ENCODE measurements around the gene TEX9.
A peak's percentile ranks its signal among the peaks of the same experiment; 100 is the strongest.
"Not testable (repeated sequence)": the region's sequence is repeated elsewhere in the genome, so short reads cannot be mapped to it uniquely, and the experiment has no call there.

TEX9 gene

DNA sequence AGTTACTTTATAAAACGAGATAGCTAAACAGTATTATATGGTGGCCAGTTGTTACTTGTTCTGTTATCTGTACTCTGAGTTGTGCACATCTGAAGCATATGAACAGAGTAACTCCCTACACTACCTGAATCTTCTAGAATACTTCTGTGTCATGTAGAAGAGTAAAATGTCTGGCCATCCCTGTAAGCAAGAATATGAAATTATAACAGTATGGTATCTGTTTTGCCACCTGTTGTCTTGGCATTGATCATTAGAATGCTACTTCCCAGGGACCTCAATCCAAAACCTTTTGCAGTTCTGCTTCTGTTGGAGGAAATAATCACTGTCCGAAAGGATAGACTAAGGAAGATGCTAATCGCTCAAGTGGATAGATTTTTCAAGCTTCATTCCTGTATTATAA lies 1.9 kb downstream of the TEX9 start:
- peak; percentile 7 for DNase-seq

DNA sequence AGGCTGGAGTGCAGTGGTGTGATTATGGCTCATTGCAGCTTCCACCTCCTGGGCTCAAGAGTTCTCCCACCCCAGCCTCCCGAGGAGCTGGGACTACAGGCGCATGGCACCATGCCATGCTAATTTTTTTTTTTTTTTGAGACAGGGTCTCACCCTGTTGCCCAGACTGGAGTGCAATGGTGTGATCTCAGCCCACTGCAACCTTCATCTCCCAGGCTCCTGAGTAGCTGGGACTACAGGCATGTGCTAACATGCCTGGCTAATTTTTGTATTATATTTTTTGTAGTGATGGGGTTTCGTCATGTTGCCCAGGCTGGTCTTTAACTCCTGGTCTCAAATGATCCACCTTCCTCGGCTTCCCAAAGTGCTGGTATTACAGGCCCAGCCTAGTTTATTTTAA lies 4.0 kb downstream of the TEX9 start:
- DNase-seq = no peak

DNA sequence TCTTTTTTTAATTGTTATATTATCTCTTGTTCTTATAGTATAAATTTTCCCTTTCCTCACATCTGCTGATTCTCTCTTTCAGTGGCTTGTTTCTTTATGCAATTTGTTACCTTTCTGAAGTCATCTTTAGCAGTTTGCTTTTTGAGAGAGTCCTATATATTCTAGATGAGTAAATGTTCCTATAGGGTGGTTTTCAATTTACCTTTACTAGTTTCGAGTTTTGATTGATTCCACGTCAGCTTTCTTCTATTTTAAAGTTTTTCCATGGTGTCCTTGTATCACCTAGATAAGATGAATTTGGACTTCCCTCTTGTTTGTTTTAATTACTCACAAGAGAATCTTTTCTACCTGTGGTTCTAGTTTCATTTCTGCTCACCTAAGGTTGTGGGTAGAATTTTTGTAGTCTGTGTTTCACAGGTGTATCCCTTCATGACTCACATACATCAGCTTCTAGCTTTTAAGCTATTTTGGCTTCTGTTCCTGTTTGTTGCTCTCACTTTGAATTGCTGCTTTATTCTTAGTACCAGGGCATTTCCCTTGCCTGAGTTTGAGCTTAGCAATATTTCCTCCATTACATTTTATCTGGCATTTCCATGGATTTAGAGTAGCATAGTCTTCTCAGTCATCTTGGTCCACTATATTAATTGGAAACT lies 6.4 kb downstream of the TEX9 start:
- no peak for DNase-seq

DNA sequence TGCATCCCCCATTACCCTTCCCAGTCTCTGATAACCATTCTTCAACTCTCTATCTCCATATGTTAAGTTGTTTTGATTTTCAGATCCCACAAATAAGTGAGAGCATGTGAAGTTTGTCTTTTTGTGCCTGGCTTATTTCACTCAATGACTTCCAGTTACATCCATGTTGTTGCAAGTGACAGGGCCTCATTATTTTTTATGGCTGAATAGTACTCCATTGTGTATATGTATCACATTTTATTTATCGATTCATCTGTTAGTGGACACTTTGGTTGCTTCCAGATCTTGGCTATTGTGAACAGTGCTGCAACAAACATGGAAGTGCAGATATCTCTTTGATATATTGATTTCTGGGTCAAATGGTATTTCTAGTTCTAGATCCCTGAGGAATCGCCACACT lies 9.5 kb downstream of the TEX9 start:
- not testable (repeated sequence) for DNase-seq

DNA sequence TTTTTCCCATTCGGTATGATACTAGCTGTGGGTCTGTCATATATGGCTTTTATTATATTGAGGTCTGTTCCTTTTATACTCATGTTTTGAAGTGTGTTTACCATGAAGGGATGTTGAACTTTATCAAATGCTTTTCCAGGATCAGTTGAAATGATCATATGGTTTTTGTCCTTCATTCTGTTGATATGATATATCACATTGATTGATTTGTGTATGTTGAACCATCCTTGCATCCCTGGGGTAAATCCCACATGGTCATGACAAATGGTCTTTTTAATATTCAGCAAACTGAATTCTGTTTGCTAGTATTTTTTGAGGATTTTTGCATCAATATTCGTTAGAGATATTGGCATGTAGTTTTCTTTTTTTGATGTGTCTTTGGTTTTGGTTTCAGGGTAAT lies 12.6 kb downstream of the TEX9 start:
- DNase-seq = not testable (repeated sequence)

DNA sequence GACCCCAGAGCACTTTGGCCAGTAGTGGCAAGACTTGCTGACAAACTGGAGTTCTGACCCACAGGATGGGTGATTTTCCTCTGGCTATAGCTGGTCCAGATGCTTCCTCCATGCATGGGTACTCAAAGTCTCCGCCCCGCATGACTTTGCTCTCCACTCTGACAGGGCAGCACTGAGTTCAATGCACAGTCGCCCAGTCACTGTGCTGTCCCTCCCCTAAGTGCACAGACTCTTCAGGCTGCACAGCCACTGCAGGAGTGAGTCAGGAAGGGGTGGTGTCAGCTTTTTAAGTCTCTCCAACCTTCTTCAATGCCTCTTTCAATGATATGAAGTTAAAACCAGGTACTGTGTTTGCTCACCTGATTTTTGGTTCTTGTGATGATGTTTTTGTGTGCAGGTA lies 17.8 kb downstream of the TEX9 start:
- peak; percentile 41 for DNase-seq

DNA sequence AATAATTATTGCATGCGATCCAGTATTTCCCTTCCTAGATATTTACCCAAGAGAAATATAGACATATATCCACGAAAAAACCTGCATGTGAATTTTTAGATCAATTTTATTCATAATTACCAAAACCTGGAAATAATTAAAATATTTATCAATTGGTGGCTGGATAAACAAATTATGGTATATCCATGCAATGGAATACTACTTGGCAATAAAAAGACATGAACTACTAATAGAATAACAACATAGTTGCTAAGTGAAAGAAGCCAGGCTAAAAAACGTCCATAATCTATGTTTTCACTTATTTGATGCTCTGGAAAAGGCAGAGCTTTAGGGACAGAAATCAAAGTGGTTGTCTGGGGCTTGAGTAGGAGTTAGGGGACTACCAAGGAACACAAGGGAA lies 20.7 kb downstream of the TEX9 start:
- DNase-seq = no peak

DNA sequence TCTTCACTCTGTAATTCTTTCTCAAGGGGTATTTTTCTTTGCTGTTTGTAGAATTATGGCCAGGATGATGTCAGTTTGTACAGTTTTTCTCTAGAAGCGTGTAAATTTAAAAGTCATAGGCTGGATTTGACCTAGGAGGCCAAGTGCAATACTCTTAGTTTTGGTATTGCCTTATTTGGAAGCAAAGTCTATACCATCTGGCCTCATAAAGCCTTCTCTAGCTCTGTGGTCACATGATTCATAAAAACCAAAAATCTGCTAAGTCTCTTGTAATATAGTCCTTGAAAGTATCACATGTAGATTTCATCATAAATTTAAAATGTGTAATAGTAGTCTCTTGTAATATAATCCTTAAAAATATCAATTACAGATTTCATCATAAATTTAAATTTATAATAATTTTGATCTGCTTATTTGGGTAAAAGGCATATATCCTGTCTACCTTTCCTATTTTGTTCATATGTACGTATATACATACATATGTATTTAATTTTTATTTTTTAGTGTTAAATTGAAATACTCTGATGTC lies 25.6 kb downstream of the TEX9 start:
- no peak for DNase-seq

DNA sequence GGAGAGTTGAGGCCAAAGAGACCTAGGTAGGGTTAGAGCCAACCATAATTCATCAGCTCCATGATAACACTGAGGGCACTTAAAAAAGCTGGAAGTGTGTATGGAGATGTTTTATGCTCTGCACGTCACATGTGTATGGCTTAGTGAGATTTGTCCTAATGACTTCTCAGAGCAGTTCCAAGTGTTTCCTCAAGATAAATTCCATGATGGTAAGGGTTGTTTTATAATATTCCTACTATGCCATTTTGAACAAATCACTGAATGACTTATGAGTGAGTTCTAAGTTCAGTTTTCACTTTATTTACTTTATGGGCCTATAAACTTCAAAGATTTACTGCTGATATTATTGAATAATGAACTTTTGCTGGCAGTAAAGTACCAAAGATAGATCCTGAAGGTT lies 28.1 kb downstream of the TEX9 start:
- no peak for DNase-seq

DNA sequence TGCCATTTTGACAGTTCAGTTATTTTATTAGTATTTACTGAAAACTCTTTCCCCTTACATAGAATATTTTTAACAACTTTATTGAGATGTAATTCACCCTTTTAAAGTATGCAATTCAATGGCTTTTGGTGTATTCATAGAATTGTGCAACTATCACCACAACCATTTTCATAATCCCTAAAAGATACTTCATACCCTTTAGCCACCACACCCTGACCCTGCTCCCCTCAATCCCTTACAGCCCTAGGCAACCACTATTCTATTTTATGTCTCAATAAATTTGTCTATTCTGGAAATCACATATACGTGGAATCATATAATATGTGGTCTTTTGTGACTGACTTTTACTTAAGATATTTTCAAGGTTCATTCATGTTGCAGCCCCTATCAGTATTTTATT lies 29.7 kb downstream of the TEX9 start:
- no peak for DNase-seq

DNA sequence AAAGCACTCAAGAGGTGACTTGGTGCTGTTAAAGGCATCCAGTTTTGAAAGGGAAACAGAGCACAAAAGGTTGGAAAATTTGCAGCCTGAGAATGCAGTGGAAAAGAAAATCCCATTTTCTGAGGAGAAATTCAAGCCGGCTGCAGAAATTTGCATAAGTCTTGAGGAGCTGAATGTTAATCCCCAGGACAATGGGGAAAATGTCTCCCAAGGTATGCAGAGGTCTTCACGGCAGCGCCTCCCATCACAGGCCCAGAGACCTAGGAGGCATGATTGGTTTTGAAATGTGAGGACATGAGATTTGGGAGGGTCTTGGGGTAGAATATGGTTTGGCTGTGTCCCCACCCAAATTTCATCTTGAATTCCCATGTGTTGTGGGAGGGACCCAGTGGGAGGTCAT lies 32.1 kb downstream of the TEX9 start:
- not testable (repeated sequence) for DNase-seq

DNA sequence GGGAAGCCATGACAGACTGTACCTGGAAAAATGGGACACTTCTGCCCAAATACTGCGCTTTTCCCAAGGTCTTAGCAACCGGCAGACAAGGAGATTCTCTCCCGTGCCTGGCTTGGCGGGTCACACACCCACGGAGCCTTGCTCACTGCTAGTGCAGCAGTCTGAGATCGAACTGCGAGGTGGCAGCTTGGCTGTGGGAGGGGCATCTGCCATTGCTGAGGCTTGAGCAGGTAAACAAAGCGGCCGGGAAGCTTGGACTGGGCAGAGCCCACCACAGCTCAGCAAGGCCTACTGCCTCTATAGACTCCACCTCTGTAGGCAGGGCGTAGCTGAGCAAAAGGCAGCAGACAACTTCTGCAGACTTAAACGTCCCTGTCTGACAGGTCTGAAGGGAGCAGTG lies 34.0 kb downstream of the TEX9 start:
- not testable (repeated sequence) for DNase-seq

DNA sequence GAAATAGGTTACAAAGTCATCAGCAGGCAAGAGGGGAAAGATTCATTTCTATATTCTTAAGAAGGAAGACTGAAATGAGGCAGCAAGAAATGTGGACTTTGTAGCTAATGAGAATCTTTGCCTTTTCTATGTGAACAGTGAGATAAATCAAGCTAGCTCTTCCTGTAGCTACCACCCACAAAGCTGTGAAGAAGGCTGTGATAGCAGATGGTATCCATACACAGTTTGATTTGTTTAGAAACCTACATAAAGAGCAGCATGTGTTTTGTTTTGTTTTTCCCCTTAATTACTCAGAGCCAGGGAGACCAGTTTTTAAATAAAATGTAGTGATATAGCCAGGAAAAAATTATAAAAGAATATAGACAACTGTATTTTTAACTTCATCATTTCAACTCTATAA lies 45.5 kb downstream of the TEX9 start:
- no peak for DNase-seq

DNA sequence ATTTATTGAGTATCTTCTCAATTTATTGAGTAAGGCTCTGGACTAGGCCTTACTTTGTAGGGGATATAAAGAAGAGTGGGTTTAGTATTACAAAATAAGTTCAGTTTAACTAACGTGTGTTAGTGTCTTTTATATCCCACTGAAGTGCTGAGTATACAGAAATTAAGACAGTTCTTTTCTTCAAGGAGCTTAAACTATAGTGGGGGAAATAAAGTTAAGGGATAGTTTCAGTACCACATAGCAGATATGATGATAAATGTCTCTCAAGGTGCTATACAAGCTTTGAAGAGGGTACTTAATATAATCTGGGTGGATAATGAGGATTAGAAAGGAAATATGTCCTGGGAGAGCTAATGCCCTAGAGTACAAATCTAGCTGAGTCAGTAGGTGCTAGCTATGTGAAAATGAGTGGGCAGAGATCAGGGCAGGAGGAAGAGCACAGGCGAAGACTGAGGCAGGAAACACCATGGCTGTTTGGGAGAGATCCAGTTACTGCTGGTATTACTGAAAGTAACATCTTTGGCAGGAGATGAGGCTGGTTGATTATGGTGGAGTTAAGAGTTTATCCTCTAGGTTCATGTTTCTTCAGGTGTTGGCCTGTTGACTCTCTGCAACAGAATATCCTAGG lies 46.0 kb downstream of the TEX9 start:
- no peak for DNase-seq

DNA sequence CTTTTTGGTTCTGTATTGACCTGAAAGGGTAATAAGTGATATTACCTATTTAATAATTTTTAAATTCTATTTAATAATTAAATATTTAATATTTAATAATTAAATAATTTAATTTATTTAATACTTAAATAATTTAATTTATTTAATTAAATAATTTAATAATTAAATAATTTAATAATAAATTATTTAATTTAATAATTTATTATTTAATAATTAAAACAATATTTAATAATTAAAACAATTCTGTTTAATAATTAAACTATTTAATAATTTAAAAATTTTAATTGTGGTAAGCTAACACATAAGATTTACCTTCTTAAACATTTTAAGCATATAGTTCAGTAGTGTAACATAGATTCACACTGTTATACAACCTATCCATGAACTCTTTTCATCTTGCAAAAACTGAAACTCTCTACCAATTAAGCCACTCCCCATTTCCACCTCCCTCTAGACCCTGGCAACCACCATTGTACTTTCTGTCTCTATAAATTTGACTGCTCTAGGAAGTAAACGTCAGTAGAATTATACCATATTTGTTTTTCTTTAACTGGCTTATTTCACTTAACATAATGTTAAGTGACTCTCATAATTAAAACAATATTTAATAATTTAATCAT lies 48.0 kb downstream of the TEX9 start:
- not testable (repeated sequence) for DNase-seq

DNA sequence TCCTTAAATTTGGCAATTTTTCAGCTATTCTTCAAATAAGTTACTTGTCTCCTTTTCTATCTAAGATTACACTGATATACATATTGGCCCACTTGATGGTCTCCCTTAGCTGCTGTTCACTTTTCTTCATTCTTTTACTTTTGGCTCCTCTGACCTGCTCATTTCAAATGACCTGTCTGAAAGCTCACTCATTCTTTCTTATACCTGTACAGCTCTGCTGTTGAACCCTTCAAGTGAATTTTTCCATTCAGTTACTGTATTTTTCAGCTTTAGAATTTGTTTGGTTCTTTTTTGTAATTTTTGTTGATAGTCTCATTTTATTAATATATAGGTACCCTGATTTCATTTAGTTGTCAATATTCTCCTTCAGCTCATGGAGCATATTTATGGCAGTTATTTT lies 60.0 kb downstream of the TEX9 start:
- no peak for DNase-seq

DNA sequence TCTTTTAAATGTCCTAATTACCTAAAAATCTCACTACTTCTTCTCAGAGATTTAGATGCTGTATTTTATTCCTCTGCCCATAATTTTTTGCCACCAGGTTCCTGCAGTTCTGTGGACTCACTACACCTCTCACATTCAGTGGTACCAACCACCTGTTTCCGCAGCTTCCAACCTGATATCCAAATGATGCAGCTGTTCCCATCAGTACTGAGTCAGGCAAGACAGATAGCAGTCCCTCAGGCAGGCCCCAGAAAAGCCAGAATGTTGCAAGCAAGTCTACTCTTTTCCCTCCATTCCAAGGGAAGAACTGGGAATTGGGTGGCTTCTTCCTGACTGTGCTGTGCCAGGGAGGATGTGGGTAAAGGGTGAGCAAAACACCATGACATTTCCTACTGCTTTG lies 60.8 kb downstream of the TEX9 start:
- DNase-seq = no peak

DNA sequence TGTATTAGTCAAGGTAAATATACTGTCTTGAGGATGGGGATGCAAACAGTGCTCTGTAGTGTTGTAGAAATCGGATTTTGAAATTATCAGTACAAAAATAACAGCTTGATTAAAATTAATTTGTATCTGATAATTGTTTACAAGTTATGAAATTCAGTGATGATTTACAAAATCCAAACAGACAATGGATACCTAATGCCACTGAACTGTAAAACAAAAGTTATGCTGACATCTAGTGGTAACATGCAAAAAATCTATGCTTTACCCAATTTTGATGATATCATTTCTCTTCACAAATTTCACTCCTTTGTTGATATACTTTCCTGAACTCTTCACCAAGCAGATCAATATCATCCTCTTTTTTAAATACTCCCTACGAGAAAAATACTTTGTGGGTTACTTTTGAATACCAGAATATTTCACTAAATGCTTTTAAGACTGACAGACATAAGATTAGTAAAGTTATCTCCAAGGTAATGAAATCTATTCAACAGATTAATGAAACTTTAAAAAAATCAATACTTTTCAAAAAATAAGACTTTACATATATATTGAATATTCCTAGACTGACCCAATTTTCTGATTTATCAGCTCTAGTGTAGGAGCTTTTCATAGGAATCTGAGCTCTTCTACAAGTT lies 63.7 kb downstream of the TEX9 start:
- DNase-seq = peak; percentile 73

DNA sequence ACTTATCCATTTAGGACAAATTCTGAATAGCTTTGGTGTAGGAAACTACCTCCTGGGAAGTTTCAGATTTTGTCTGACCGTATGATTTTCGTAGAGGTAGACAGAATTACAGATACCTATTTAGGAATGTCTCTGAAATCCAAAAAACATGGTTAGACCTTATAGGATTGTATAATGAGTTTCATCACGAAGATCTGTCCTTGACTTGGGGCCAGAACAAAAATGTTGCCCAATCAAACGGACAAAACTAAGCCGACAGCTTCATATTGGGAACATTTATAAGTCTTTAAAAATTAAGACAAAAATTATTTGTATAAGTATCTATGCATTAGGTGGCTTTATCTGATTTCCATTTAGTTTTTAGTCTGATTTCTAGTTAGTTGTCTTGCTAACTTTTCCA lies 67.1 kb downstream of the TEX9 start:
- DNase-seq = no peak

DNA sequence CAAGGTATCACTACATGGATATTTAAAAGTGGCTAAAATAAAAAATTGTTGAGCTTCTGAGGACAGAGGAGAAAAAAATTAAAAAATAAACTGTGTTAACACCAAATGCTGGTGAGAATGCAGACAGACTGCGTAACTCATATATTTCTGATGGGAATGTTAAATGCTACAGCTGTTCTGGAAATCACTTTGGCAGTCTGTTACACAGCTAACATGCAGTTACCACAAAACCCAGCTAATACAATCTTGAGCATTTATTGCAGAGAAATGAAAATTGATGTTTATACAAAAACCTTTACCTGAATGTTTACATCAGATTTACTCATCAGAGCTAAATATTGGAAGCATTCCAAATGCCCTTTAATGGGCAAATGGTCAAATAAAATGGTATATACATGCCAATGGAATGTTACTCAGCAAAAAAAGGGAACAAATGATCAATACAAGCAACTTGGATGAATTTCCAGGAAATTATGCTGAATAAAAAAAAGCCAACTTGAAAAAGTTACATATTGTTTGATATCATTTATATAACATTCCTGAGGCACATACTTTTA lies 75.1 kb downstream of the TEX9 start:
- no peak for DNase-seq

DNA sequence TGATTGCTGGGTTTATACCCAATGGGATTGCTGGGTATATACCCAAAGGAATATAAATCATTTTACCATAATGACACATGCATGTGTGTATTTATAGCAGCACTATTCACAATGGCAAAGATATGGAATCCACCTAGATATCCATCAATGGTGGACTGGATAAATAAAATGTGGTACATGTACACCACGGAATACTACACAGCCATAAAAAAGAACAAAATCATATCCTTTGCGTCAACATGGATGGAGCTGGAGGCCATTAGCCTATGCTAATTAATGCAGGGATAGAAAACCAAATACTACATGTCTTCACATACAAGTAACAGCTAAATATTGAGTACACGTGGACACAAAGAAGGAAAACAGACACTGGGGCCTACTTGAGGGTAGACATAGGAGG lies 77.1 kb downstream of the TEX9 start:
- no peak for DNase-seq

DNA sequence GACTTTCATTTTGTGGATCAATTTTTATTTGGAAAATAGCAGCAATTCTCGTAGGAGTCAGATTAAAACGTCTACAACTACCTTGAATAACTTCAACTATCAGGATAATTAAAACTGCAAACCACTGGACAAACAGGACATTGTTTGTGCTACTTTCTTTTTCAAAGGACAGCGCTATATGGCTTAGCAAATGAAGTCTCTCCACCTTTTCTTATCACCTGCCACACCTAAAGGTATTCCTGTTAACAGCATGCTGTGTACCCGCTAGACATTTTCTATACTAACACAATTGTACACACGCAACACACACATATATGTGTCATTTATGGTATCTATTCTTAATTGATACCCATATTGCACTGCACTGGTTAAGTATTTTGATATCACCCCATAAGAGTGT lies 80.5 kb downstream of the TEX9 start:
- no peak for DNase-seq

DNA sequence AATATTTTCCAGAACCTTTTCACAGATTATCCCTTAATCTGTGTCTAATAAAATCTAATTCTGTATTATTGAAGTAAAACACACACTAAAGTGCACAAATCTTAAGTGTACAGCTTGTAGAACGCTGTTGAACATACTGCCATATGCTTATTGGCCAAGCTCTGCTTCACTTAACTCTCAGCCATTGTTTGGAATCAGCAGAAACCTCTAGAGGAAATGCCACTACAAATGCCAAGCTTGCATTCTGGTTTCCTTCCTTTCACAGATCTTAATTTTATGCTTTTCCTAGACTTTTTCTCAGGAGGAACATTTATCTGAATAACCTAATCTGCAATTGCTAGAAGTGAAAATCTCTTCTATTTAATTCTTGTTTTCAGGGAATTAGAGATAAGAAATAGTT lies 89.6 kb downstream of the TEX9 start:
- DNase-seq = no peak

DNA sequence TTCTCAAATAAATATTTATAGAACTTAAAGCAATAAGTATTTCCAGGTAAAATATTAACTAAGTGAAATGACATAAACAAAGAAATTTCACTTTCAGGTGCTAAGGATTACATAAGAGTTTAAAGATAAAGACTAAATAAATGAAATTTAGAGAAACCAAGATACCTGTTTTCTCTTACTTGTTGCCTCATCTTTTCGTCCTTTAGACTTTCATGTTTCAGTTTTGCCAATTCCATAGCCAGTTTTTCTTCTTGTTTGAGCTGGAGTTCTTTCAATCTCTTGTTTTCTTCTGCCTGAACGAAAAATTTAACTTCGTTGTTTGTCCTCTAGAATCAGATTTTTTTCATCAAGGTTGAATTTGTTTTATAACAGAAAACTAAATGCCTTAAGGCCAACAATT lies 91.0 kb downstream of the TEX9 start:
- no peak for DNase-seq
